ENCODE measurements around the gene PRKAG2.
"Not testable (repeated sequence)": the region's sequence is repeated elsewhere in the genome, so short reads cannot be mapped to it uniquely, and the experiment has no call there.

The PRKAG2 gene

DNA sequence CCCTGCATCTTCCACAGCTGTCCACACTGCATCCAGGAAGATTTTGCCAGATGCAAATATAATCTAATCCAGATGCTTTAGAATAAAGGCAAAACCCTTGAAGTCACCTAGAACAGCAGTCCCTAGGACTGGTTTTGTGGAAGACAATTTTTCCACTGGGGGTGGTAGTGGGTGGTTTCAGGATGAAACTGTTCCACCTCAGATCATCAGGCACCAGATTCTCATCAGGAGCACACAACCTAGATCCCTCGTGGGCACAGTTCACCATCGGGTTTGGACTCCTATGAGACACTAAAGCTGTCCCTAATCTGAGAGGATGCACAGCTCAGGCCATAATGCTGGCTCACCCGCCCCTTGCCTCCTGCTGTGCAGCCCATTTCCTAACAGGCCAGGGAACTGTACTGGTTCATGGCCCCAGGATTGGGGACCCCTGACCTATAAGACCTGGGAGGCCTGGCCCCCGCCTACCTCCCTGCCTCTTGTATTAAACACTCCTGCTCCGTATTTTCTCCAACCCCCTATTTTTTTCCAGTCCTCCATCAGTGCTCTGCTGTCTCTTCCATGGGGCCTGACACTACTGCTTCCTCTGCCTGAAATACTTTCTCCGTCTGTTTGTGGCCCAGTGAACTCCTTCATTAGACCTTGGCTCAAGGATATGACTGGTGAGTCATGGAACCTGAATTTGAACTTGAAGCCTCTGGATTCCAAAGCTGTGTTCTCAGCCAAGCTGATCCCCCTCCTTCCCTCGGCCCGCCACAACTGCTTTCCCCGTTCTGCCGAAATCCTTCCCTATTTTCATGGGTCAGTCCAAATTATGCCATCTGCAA is 277.3 kb downstream of the PRKAG2 start:
- DNase-seq = no peak

GRCh38 chr7:151597541-151598444 is 279.1 kb downstream of the PRKAG2 start:
- no peak for DNase-seq

DNA sequence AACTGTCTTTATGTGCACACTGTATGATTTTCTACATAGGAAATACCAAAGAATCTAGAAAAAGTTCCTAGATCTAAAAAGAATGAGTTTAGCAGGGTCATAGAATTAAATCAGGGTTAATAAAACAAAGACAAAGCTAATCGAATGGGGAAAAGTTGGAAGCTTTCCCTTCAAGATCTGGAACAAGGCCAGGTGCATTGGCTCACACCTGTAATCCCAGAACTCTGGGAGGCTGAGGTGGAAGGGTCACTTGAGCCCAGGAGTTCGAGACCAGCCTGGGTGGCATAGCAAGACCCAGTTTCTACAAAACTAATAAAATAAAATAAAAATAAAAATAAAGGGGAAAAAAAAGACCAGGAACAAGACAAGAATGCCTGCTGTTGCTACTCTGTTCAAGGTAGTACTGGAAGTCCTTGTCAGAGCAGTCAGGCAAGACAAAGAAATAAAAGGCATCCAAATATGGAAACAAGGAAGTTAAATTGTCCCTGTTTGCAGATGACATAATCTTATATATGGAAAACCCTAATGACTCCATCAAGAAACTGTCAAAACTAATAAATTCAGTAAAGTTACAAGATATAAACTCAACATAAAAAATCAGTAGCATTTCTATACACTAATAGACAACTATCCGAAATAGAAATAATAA is 281.1 kb downstream of the PRKAG2 start:
- DNase-seq = no peak

DNA sequence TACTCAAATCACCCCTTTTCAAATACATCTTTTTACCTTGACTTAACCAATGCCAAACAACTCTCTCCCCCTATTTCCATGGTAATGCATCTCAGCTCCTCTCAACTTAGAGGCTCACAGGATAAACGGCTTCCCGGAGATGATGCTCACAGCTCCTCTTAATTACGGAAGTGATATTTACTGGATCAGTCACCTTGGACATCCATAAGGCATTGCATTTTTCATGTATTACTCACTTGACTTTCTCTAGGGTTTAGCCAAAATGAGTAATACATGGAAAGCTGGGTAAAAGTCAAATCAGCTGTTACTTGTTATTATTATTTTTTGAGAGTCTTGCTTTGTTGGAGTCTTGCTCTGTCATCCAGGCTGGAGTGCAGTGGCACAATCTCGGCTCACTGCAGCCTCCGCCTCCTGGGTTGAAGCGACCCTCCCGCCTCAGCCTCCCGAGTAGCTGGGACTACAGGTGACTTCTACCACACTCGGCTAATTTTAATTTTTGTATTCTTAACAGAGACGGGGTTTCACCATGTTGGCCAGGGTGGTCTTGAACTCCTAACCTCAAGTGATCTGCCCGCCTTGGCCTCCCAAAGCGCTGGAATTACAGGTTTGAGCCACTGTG is 283.9 kb downstream of the PRKAG2 start:
- no peak for DNase-seq

DNA sequence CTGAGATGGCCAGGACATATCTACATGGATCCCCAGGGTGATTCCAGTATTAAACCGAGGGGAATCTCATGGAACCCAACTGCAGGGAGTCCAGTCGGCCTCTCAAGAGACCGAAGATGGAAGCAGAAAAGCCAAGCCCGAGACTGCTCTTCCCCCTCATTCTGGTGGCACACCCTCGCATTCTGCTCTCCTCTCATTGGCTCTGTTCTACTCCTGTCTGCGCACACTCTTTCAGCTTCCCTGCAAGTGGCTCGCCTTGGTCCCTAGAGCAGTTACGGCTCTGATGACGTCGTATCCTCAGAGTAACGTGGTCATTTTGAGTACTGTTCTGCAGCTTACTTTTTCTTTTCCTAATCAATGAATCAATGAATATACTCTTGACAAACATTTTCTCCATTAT is 284.6 kb downstream of the PRKAG2 start:
- DNase-seq = no peak

GRCh38 chr7:151591866-151592265 is 285.0 kb downstream of the PRKAG2 start:
- no peak for DNase-seq

DNA sequence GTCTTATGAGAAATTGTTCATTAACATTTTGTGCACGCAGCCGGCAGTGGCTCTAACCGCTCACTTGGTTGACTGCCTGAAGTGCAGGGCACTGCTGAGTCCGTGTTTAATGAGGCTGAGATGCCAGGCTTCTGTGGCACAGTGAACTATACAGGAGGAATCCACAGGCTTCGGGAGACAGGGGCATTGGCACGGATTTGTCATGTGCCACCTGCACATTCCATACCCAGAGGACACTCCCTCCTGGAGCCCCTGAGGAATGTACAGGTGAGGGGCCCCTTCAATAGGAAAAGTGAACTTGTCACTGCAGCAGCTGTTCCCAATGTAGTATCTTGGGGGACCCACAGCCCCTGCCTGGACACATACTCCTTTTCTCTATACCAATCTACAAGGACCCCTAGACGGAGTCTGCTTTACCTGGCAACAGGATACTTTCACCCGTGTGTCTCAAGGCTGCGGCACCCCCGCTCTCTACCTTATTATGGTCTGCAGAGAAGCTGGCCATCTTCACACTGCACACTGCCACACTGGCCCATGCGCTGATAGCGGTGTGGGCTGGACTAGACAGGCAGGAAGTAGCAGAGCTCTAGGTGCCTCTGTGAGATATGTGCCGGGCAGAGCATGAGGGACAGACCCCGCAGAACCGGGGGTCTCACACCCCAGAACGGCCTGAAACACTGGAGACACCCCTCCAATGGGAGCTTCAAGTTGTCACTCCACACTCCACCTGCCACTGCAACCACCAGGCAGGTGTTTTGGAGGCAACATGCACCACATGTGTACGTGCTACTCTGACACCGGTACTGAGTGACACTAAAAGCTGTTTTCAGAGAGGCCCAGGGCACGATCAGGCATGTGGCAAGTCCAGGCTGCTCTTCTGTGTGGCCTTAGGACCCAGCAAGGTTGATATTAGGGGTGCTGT is 285.8 kb downstream of the PRKAG2 start:
- no peak for DNase-seq

DNA sequence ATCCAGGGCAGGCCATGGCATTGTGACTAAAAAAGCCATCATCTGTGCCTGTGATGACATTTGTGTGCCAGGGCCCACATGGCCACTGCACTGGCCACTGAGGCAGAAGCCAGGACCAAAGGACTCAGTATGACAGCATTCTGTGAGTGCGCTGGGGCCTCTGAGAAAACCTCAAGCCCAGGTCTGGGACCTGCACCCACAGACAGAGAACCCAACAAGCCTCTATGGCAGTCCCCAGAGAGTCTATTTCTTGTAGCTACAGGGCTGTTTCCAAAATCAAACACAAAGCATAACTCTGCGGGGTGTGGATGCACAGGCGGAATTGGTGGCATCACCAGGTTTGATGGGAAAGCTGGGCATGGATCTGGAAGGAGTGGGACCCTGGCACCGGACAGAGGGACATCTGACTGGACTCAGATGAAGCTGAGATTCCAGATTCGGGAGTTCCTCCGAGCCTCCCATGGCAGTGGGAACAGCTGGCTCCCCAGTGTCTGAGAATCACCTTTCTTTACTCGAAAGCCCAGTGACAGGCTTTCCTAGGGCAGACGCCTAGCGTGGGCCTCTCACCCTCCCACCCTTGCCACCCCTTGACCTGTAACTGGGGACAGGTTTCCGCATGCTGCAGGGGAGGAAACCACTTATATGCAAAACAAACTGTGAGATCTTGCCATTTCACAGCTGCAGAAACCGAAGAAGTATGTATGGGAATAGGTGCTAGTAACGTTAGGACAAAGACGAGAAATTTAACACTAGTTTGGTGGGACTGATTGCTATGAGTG is 286.7 kb downstream of the PRKAG2 start:
- no peak for DNase-seq

- no peak for DNase-seq
Measured at GRCh38 chr7:151588982-151589381, 287.9 kb downstream of the PRKAG2 start.

DNA sequence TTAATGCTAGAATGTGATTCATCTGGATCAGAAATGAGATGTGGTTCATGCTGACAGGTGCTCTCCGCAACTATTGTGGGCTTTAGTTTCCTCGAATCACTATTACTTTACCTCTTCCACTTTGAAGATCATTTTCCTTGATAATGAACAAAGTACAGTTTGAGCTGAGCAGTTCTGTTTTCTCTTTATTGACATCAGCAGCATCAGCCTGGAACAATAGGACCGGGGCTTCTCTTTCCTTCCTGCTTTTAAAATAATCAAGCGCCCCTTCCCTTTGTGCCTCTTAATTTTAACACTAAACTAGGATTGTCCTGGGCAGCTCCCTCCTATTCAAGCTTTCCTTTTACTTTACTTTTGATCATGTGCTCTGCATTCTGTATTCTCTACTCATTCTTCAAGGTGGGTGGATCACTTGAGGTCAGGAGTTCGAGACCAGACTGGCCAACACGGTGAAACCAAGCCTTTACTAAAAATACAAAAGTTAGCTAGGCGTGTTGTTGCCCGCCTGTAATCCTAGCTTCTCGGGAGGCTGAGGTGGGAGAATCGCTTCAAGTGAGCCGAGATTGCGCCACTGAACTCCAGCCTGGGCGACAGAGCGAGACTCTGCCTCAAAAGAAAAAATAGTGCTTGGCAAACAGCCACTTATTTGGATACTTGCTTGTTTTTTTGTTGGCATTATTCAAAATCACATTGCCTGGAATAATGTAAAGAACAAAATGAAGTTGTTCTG is 290.2 kb downstream of the PRKAG2 start:
- no peak for DNase-seq

DNA sequence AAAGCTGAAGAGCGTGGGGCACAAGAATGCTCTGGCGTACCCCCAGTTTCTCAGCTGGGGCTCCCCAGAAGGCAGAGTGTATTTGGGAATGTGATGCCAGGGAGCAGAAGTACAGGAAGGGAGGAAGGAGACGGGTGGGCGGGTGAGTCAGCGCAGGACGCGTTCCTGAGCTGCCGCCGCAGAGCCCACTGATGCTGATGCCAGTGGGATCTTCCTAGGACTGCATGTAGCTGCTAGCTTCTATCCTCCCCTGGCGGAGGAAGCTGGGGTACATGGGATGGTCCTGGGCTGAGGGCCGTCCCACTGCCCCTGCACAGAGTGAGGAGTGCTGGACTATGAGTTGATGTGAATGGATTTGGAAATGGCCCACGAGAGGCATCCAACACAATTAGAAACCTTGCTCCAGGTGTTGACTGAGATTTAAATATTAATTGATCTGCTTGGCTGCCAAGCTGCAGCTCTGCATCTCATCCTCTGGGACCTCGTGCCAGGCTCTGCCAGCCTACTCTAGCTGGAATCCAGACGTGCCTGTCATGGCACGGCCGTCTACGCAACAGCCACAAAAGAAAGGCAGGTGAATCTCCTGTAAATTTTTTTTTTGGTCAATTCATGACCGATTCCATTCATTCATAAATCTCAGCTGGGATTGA is 291.0 kb downstream of the PRKAG2 start:
- no peak for DNase-seq

DNA sequence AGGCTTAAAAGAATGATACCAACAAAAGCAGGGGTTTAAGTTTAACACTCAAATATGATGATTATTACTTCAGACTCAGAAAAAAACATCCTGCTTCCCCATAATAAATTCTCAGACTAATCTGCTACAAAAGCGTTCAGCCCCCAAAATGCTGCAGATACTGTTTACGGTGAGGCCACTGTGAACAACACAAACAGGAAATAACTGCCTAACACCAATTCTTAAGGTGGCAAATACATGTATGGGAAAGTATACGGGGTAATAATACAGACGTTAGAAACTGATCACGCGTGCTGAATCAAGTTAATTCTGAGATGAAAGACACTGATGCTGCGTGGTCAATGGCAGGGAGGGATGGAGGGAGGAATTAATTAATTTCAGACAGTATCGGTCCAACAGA is 295.2 kb downstream of the PRKAG2 start:
- DNase-seq = no peak

- DNase-seq = no peak
Measured at GRCh38 chr7:151579644-151580043, 297.3 kb downstream of the PRKAG2 start.

GRCh38 chr7:151575410-151575809 is 301.5 kb downstream of the PRKAG2 start:
- no peak for DNase-seq

DNA sequence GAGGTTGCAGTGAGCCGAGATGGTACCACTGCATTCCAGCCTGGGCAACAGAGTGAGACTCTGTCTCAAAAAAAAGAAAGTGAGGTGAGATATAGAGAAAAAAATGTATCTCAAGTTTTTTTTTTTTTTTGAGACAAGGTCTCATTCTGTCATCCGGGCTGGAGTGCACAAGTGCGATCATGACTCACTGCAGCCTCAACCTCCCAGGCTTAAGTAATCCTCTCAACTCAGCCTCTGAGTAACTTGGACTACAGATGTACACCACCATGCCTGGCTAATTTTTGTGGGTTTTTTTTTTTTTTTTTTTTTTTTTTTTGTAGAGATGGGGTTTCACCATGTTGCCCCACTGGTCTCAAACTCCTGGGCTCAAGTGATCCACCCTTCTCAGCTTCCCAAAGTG is 303.9 kb downstream of the PRKAG2 start:
- DNase-seq = not testable (repeated sequence)

DNA sequence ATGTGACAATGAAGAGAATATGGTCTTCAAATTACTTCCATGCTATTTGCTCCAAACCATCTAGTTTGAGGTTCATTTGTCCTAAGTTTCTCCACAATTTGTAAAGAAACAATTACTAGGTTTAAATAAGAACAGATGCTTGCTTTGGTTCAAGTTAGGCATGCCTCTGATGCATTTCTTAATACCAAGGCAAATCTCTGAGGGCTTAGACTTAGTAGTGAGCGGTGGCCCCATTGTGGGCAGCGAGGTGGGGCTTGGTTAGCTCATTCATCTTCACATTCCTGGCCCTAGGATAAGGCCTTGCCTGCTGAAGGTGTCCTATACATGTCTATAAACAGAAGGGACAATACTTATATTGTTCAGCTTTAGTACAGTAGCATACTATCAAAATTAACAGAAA is 304.8 kb downstream of the PRKAG2 start:
- DNase-seq = no peak

- DNase-seq = no peak
Measured at GRCh38 chr7:151571471-151571870, 305.4 kb downstream of the PRKAG2 start.

DNA sequence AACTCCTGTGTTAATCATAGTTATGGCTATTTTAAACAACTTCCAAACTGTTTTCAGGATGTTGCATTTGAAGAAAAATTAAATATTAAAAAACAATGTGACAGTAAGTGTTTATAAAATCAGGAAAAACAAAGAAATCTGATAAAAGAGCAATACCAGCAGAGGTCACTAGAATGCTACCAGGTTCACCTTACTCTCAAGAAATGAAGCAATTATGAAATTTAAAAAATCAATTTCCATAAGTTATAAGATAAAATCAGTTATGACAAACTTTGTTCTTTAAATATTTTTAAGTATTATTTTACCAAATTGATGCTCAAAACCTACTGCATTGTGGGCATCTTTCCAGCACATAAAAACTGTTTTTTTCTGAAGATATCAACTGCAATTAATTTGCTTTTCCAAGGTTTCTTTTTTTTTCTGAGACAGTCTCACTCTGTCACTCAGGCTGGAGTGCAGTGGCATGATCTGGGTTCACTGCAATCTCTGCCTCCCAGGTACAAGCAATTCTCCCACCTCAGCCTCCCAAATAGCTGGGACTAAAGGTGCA is 306.5 kb downstream of the PRKAG2 start:
- DNase-seq = no peak
